ENCODE data around the gene ULK3.
A peak's percentile ranks its signal among the peaks of the same experiment; 100 is the strongest.

Gene ULK3

GRCh38 chr15:74821091-74821789, 21.7 kb downstream of the ULK3 start:
- DNase-seq, result no peak

- DNase-seq, result no peak
Observed at GRCh38 chr15:74820056-74820455, 22.9 kb downstream of the ULK3 start.

- DNase-seq, result no peak
Observed at GRCh38 chr15:74817370-74817737, 25.6 kb downstream of the ULK3 start.

- DNase-seq, result no peak
Observed at GRCh38 chr15:74816624-74817369, 26.2 kb downstream of the ULK3 start.

DNA sequence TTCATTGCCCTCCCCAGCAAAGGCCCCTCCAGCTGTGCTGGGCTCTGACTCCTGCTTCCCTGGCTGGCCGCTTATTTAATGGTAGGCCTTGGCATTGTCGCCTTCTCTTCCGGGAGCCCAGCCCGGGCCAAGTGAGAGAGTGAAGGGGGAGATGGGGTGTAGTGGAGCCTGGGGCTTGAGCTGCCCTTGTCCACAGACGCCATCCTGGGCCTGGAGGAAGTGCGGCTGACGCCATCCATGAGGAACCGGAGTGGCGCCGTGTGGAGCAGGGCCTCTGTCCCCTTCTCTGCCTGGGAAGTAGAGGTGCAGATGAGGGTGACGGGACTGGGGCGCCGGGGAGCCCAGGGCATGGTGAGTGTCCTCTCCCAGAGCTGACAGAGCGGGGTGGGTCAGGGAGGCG, 27.0 kb downstream of the ULK3 start:
- DNase-seq, result no peak

GRCh38 chr15:74815121-74815934, 27.6 kb downstream of the ULK3 start:
- no peak for DNase-seq

GRCh38 chr15:74812533-74812932, 30.4 kb downstream of the ULK3 start, which contains the start of gene LMAN1L:
Gene LMAN1L, plus strand, starts transcription at chr15:74812835. Its CDS starts 20 bp downstream, at chr15:74812855.
- DNase-seq, result no peak

DNA sequence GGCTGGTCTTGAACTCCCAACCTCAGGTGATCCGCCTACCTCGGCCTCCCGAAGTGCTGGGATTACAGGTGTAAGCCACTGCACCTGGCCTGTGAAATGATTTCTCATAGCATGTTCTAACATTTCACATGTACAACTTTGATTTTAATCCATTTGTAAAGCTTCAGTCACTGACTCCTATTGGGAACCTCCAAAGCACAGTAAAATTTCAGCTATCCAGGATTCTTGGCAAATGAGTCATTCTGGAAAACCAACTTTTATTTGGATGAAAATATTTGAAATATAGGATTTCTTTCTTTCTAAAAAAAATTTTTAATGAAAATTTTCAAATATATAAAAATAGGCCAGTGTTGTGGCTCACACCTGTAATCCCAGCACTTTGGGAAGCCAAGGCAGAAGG, 33.0 kb downstream of the ULK3 start:
- DNase-seq, result no peak

DNA sequence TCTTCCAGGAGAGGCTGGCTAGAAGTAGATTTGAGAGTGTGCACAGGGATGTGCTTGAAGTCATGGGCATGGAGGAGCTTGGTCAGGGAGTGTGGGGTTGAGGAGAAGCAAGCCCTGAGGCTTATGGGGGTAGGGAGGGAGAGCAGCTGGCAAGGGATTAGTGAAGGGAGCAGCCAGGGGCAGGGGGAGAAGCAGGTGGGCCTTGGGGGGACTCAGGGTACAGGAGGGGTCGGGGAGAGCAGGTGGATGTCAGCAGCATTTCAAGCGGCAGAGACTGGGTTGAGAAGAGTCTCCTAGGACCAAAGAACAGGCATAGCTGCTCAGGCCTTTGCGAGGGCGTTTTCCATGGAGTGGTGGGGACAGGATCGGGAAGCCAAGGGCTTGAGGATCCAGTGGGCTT, 33.7 kb downstream of the ULK3 start:
- DNase-seq, result no peak

DNA sequence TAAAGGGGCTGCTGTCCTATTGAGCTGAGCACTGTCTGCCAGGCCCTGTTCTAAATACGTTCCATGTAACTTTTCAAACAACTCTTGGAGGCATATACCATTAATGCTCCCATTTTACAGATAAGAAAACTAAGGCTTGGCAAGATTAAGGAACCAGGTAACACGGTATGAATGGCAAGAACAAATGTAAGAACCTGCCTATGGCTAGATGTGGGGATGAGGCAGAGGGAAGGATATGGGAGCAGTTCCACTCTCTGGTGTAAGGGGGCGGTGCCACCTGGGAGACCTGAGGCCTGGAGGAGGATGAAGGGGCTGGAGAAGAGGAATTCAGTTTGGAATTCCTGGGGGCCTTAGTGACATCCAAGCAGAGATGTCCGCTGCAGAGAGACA, 34.1 kb downstream of the ULK3 start:
- no peak for DNase-seq

DNA sequence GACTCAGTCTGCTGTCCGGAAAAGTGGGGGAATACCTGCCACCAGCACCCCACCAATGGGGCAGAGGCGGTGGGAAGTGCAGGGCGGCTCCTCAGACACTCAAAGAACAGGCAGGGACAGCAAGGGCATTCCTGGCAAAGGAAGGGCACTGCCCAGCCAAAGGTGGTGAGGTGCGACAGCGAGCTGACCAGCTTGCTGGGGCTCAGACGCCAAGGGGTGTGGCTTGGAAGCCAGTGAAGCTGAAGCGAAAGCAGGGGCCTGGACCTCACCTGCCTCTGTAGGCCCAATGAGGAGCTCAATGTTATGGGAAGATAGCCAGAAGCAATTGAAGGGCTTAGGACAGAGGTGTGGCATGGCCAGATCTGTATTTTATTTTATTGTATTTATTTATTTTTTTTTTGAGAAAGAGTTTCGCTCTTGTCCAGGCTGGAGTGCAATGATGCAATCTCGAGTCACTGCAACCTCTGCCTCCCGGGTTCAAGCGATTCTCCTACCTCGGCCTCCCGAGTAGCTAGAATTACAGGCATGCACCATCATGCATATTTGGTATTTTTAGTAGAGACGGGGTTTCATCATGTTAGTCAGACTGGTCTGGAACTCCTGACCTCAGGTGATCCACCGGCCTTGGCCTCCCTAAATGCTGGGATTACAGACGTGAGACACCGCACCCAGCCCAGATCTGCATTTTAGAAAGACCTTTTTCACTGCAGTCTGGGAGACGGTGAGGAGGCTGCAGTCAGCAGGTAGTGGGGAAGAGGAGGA, 34.7 kb downstream of the ULK3 start:
- DNase-seq, result no peak

DNA sequence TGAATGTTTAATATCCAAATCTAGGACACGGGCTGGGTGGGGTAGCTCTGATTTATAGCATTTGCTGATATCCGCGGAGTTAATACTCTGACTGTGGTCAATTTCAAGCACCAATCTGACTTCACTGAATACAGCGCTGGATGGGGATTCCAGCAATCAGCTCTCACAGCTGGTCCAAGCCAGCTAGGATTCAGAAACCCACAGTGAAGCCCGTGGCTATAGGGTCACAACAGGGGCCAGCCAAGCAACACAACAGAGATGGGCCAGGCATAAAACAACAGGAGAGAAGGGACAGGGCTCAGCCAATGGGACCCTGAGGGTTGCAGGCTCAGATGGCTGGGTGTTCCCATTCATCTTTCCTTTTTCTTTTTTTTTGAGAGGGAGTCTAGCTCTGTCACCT, 35.7 kb downstream of the ULK3 start:
- no peak for DNase-seq

GRCh38 chr15:74804935-74805334, 38.0 kb downstream of the ULK3 start:
- no peak for DNase-seq

GRCh38 chr15:74802862-74803447, 40.0 kb downstream of the ULK3 start:
- DNase-seq, result no peak

- DNase-seq, result no peak
Observed at GRCh38 chr15:74802290-74802689, 40.7 kb downstream of the ULK3 start.

- DNase-seq, result no peak
Observed at GRCh38 chr15:74801311-74801997, 41.5 kb downstream of the ULK3 start.

- no peak for DNase-seq
Observed at GRCh38 chr15:74800559-74801094, 42.3 kb downstream of the ULK3 start.

GRCh38 chr15:74799856-74800558, 42.9 kb downstream of the ULK3 start:
- peak; percentile 95 for DNase-seq

DNA sequence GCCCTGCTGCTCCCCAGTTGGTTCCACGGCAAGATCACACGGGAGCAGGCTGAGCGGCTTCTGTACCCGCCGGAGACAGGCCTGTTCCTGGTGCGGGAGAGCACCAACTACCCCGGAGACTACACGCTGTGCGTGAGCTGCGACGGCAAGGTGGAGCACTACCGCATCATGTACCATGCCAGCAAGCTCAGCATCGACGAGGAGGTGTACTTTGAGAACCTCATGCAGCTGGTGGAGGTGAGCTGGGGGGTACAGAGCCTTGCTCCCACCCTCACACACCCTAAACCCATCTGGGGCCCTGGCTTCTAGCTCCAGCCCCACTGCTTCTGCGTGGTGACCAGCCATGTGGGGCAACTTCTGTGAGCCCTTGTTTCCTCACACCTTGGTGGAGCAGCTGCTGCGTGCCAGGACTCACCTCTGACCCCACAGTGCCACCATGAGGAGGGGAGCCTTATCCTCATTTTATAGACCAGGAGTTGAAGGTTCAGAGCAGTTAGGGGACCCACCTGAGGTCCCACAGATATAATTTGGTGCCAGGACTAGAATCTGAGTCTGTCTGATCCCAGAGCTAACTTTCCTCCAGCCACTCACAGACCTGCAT, 43.6 kb downstream of the ULK3 start:
- no peak for DNase-seq
